NCI-H2196 (cell line): Measurements from ENCODE around the gene ASB4.
A peak's percentile ranks its signal among the peaks of the same experiment; 100 is the strongest.

Experiments
- DNase-seq: peaks from one replicate; lab custom pipeline; 2025; ENCODE audit not compliant: unreplicated experiment; lab: John Stamatoyannopoulos, UW

The ASB4 gene

GRCh38 chr7:95525503-95525902 lies 39.8 kb downstream of the ASB4 start:
- no peak for DNase-seq

- no peak for DNase-seq
Observed at GRCh38 chr7:95526128-95526738, 40.5 kb downstream of the ASB4 start.

GRCh38 chr7:95527033-95527775 lies 41.5 kb downstream of the ASB4 start:
- peak; percentile 75 for DNase-seq

- DNase-seq, result no peak
Observed at GRCh38 chr7:95527776-95528250, 42.1 kb downstream of the ASB4 start.

GRCh38 chr7:95529701-95530100 lies 44.0 kb downstream of the ASB4 start:
- no peak for DNase-seq

GRCh38 chr7:95530881-95531280 lies 45.1 kb downstream of the ASB4 start:
- no peak for DNase-seq

- no peak for DNase-seq
Observed at GRCh38 chr7:95531605-95532219, 46.0 kb downstream of the ASB4 start.

- DNase-seq, result no peak
Observed at GRCh38 chr7:95534796-95535195, 49.1 kb downstream of the ASB4 start.

- no peak for DNase-seq
Observed at GRCh38 chr7:95535662-95536061, 49.9 kb downstream of the ASB4 start.

GRCh38 chr7:95536656-95537311 lies 51.0 kb downstream of the ASB4 start:
- no peak for DNase-seq

- DNase-seq, result no peak
Observed at GRCh38 chr7:95537468-95537867, 51.7 kb downstream of the ASB4 start.

- no peak for DNase-seq
Observed at GRCh38 chr7:95539426-95539825, 53.7 kb downstream of the ASB4 start.

GRCh38 chr7:95540366-95540765 lies 54.6 kb downstream of the ASB4 start:
- DNase-seq, result no peak

GRCh38 chr7:95543312-95543711 lies 57.6 kb downstream of the ASB4 start:
- no peak for DNase-seq

GRCh38 chr7:95544171-95544570 lies 58.4 kb downstream of the ASB4 start:
- no peak for DNase-seq

GRCh38 chr7:95545007-95545615 lies 59.4 kb downstream of the ASB4 start:
- peak; percentile 20 for DNase-seq

GRCh38 chr7:95545673-95546072 lies 59.9 kb downstream of the ASB4 start:
- no peak for DNase-seq

GRCh38 chr7:95546647-95547046 lies 60.9 kb downstream of the ASB4 start:
- no peak for DNase-seq

GRCh38 chr7:95547361-95548348 lies 61.9 kb downstream of the ASB4 start:
- DNase-seq, result no peak
